Gastrocnemius medialis (tissue), 4 donors: ENCODE measurements around the gene GADD45G. TPM values are rescaled to one million over a fixed set of nuclear protein-coding genes. Genes with fewer than 3 reads are reported as not detected.

Experiments used
- ATAC-seq, 2 donors: fragments of 150-250 bp; one replicate each; pipeline ENCODE4 v1.9.1; 2016
- DNase-seq, 2 donors: peaks; one replicate each; pipeline ENCODE4 v3.0.0-alpha.2; 2019
- H3K27ac ChIP-seq, 4 donors: fragments of 200-600 bp; sonication (generic); 1 replicate in 1 of 4; 2 replicates in 3 of 4; pipeline ENCODE4 v1.5.1; 2016 to 2018; ENCODE audit warnings: mild to moderate bottlenecking in 2 of 4, moderate library complexity in 1 of 4
- H3K27me3 ChIP-seq, 3 donors: fragments of 200-600 bp; sonication (generic) in 2 of 3; 1 replicate in 1 of 3; 2 replicates in 2 of 3; pipeline versions ENCODE4 v1.5.1 to v1.6.0; 2016 to 2019; ENCODE audit warnings: mild to moderate bottlenecking in 1 of 3, moderate library complexity in 1 of 3
- H3K36me3 ChIP-seq, 2 donors: fragments of 200-600 bp; sonication (generic) in 1 of 2; one replicate each; pipeline ENCODE4 v1.5.1; 2017 to 2018
- H3K4me1 ChIP-seq, 2 donors: fragments of 200-600 bp; sonication (generic) in 1 of 2; one replicate each; pipeline ENCODE4 v1.5.1; 2016 to 2017; ENCODE audit warnings: mild to moderate bottlenecking in 2 of 2
- H3K4me3 ChIP-seq, 4 donors: fragments of 200-600 bp; sonication (generic) in 3 of 4; 1 replicate in 1 of 4; 2 replicates in 3 of 4; pipeline ENCODE4 v1.5.1; 2016 to 2019; ENCODE audit warnings: mild to moderate bottlenecking in 2 of 4
- H3K9me3 ChIP-seq, 3 donors: fragments of 200-600 bp; sonication (generic) in 2 of 3; 1 replicate in 1 of 3; 2 replicates in 2 of 3; pipeline ENCODE4 v1.5.1; 2016 to 2019
- CTCF ChIP-seq, 5 experiments: fragments of 450-650 bp in 3 of 5; fragments of 200-600 bp in 2 of 5; sonication (generic) in 2 of 5; IDR thresholded peaks in 4 of 5; conservative IDR thresholded peaks in 1 of 5; 1 replicate in 4 of 5; 2 replicates in 1 of 5; pipeline ENCODE4 v1.5.1; 2016 to 2019; ENCODE audit warnings: antibody characterized with exemption in 5 of 5, mild to moderate bottlenecking in 3 of 5, moderate library complexity in 3 of 5
- POLR2A ChIP-seq, 2 donors: fragments of 450-650 bp; IDR thresholded peaks; one replicate each; pipeline ENCODE4 v1.6.1; 2017; ENCODE audit warnings: antibody characterized with exemption in 2 of 2, mild to moderate bottlenecking in 2 of 2, moderate library complexity in 2 of 2
- in situ Hi-C, 4 donors: fragments of 200-750 bp; cut with MboI; loops; one replicate each; pipeline versions ENCODE4 v1.15.0 to v1.8.0; 2017; ENCODE audit warnings: low sequenced_read_pairs in 4 of 4
- intact Hi-C: fragments of 100-400 bp; cut with DNase I; formaldehyde crosslinking; loops from one replicate; pipeline ENCODE4 v1.15.1; 2023; ENCODE audit warnings: low total_unique reads
- total RNA-seq, 4 donors: library from RNA; depleted of rRNA; stranded (reverse); fragments of >200 nt; gene quantifications; one replicate each; pipeline versions ENCODE4 v1.1.0 to v1.2.3, GENCODE V29; 2016

The GADD45G gene
- total RNA-seq, 4 donors from 2014 or later, result 84.6 to 154 (median 117) TPM

DNA sequence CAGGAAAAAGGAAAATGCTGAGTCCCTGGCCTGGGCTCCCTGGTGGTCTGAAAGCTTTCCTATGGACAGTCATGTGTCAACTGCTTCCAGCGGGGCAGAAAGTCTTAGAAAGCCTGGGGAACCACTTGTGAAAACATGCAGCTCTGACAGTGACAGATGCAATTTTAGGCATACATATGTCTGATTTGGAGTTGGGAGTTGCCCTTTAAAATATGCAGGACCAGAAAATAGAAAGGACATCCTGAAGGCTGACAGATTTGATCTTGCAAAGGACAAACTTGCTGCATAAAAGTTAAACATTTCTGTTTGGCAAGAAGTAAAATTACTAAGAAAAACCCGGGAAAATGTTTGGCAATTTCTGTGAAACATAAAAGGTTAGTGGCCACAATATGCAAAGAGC, 23.8 kb downstream of the GADD45G start:
- no peak for DNase-seq
- no peak for ATAC-seq
- intact Hi-C loops, result no loop called here
- Histone ChIP-seq H3K27me3 (no peaks in the 10 kb centered on the region), H3K4me1 (peaks cover 13 to 19% of the 10 kb centered on the region in 2 donors), H3K36me3 (no peaks in the 10 kb centered on the region), H3K9me3 (no peaks in the 10 kb centered on the region), H3K27ac (no peak overlapping the region), H3K4me3 (no peak overlapping the region)
- TF ChIP-seq POLR2A (IDR thresholded peaks at IDR 0.05) (no peak), CTCF (IDR thresholded peaks at IDR 0.05 in 4 of 5, conservative IDR thresholded peaks at IDR 0.05 in 1 of 5) (no peak)
- in situ Hi-C loops, result no loop called here

DNA sequence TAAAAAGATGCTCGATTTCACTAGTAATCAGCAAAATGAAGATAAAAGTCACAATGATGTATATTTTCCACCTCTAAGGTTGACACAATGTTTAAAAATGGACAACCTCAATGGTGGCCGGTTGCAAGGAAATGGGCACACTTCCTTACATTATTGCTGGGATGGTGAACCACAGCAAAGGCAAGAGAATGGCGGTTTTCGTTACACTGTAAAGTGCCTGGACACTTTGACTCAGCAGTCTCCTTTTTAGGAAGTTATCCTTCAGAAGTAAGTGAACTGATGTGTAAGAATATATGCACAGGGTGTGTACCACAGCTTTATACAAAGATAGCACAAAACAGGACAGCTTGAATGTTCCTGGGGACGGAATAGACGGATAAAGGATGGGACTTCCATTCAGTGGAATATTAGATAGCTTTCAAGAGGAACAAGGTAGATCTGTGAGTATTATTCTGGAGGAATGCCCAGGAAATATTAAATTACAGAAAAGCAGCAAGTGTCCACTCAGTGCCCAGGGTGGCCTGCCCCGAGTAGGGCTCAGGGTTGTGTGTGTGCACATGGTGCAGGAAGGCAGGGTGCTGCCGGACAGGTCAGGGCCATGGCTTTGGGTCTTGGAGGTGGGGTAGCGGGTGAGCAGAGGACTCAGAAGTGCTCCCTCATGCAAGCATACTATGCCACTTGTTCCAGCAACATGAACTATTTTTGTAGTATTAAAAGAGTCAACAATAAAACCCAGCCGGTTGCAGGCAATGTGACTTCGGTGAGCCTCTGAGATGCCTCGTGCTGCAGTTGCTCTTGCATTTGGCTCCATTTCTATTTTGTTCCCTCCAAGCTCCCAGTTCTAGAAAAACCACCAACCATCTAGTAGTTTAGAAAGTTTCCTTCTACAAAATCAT, 24.5 kb downstream of the GADD45G start:
- no peaks in the 10 kb centered on the region for H3K9me3 ChIP-seq
- TF ChIP-seq POLR2A (IDR thresholded peaks at IDR 0.05) (no peak), CTCF (IDR thresholded peaks at IDR 0.05 in 4 of 5, conservative IDR thresholded peaks at IDR 0.05 in 1 of 5) (no peak)
- H3K27ac ChIP-seq, result no peak overlapping the region
- no peak for DNase-seq
- peaks cover 11 to 14% of the 10 kb centered on the region in 2 donors for H3K4me1 ChIP-seq
- no peaks in the 10 kb centered on the region for H3K36me3 ChIP-seq
- intact Hi-C loops, result no loop called here
- H3K27me3 ChIP-seq, result no peaks in the 10 kb centered on the region
- ATAC-seq, result peak in 1 of 2 donors; percentile 25
- in situ Hi-C loops, result no loop called here
- no peak overlapping the region for H3K4me3 ChIP-seq

GRCh38 chr9:89630508-89630907, 25.7 kb downstream of the GADD45G start:
- DNase-seq (no peak), ATAC-seq (no peak)
- no peaks in the 10 kb centered on the region for H3K9me3 ChIP-seq
- no peaks in the 10 kb centered on the region for H3K27me3 ChIP-seq
- peaks cover 14 to 17% of the 10 kb centered on the region in 2 donors for H3K4me1 ChIP-seq
- H3K4me3 ChIP-seq, result no peak overlapping the region
- in situ Hi-C loops (no loop called here), intact Hi-C loops (no loop called here)
- no peaks in the 10 kb centered on the region for H3K36me3 ChIP-seq
- H3K27ac ChIP-seq, result no peak overlapping the region
- TF ChIP-seq CTCF (IDR thresholded peaks at IDR 0.05 in 4 of 5, conservative IDR thresholded peaks at IDR 0.05 in 1 of 5) (no peak), POLR2A (IDR thresholded peaks at IDR 0.05) (no peak)

DNA sequence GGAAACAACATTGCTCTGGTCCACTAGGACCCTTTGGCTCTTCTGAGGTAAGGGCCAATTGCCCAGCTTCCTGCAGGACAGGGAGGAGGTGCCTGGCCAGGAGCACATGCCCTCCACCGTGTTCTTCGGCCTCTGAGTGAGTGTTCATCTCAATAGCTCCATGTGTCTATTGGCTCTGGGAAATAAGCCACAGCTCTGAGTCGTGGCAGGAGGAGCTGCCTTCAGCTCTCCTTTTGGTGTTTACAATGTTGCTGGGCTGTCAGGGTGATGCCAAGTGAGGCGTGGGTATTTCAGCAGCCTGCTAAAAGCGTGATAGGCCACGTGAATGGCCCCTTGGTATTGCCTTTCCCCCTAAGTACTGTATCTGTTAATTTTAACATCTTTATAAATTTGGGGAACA, 26.6 kb downstream of the GADD45G start:
- DNase-seq, result no peak
- ATAC-seq, result no peak

More for the DNA sequence above, 26.6 kb downstream of the GADD45G start:
- TF ChIP-seq CTCF (IDR thresholded peaks at IDR 0.05 in 4 of 5, conservative IDR thresholded peaks at IDR 0.05 in 1 of 5), result no peak
- no peak for TF ChIP-seq POLR2A (IDR thresholded peaks at IDR 0.05)
- Histone ChIP-seq H3K4me1 (peaks cover 21 to 24% of the 10 kb centered on the region in 2 donors), H3K36me3 (no peaks in the 10 kb centered on the region), H3K4me3 (no peak overlapping the region), H3K27ac (no peak overlapping the region), H3K27me3 (no peaks in the 10 kb centered on the region), H3K9me3 (no peaks in the 10 kb centered on the region)
- intact Hi-C loops, result no loop called here
- in situ Hi-C loops, result no loop called here
